Colonic mucosa (tissue), 4 donors: ENCODE results near the gene SCG5. TPM values are rescaled to one million over a fixed set of nuclear protein-coding genes. Genes with fewer than 3 reads are reported as not detected.

Source experiments
- DNase-seq: peaks from one replicate; pipeline ENCODE4 v3.0.0-alpha.2; 2020
- H3K27ac ChIP-seq: fragments of 200-600 bp; one replicate; pipeline ENCODE4 v1.8.0; 2021
- H3K27me3 ChIP-seq: fragments of 200-600 bp; one replicate; pipeline ENCODE4 v1.8.0; 2021
- H3K36me3 ChIP-seq: fragments of 200-600 bp; one replicate; pipeline ENCODE4 v1.8.0; 2021
- H3K4me1 ChIP-seq: fragments of 200-600 bp; one replicate; pipeline ENCODE4 v1.8.0; 2021; ENCODE audit warnings: mild to moderate bottlenecking
- H3K4me3 ChIP-seq: fragments of 200-600 bp; one replicate; pipeline ENCODE4 v1.8.0; 2021
- H3K9ac ChIP-seq, 2 donors: one replicate each; pipeline ENCODE4 v1.7.0; 2013; ENCODE audit warnings: control low read depth in 2 of 2, low read depth in 2 of 2, low read length in 2 of 2
- H3K9me3 ChIP-seq: fragments of 200-600 bp; one replicate; pipeline ENCODE4 v1.8.0; 2021
- intact Hi-C: fragments of 100-400 bp; cut with DNase I; formaldehyde crosslinking; loops from one replicate; pipeline ENCODE4 v1.14.1; 2022
- total RNA-seq, 2 donors: library from RNA; stranded (reverse); fragmentation: NEBNext Ultra II Directional in 1 of 2; extraction: Animal tissue kit (Norgen Biotek cat#: 25700) in 1 of 2; gene quantifications; one replicate each; pipeline ENCODE4 v1.2.1, GENCODE V29; 2021
- TF ChIP-seq, protein P1 (sequence below): fragments of 200-600 bp; IDR thresholded peaks from one replicate; pipeline ENCODE4 v1.8.0; 2022; ENCODE audit warnings: antibody characterized with exemption, mild to moderate bottlenecking
- donor health status: healthy.
- donor health status: DM: no; HTN: no; CAD: no.
- donor health status: DM: no; HTN: no; CAD: no.

Gene SCG5
- total RNA-seq, 2 donors from 2014 or later, result 4.1 to 9.6 TPM

DNA sequence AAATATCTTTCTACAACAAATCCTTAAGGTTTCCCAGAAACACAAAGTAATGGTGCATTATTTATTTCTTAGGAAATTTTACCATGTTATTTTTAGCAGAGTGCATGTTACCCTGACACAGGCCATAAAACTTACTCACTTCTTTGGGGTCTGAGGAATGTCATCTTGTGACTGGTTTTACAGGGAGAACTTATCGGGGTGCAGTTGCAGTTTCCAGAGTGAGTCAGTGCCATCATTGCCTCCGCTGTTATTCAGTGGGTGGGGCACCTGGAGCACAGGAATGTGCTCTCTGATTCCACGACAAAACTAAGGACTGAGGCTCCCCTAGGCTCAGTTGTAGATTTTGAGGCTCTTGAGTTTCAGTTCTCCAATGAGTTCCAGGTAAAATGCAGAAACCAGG lies 65.2 kb downstream of the SCG5 start:
- intact Hi-C loops, result no loop called here
- Histone ChIP-seq H3K36me3 (no peaks in the 10 kb centered on the region), H3K9ac (no peak overlapping the region), H3K9me3 (no peaks in the 10 kb centered on the region), H3K27ac (no peak overlapping the region), H3K4me1 (no peaks in the 10 kb centered on the region), H3K27me3 (no peaks in the 10 kb centered on the region), H3K4me3 (no peak overlapping the region)
- TF ChIP-seq, protein P1, sequence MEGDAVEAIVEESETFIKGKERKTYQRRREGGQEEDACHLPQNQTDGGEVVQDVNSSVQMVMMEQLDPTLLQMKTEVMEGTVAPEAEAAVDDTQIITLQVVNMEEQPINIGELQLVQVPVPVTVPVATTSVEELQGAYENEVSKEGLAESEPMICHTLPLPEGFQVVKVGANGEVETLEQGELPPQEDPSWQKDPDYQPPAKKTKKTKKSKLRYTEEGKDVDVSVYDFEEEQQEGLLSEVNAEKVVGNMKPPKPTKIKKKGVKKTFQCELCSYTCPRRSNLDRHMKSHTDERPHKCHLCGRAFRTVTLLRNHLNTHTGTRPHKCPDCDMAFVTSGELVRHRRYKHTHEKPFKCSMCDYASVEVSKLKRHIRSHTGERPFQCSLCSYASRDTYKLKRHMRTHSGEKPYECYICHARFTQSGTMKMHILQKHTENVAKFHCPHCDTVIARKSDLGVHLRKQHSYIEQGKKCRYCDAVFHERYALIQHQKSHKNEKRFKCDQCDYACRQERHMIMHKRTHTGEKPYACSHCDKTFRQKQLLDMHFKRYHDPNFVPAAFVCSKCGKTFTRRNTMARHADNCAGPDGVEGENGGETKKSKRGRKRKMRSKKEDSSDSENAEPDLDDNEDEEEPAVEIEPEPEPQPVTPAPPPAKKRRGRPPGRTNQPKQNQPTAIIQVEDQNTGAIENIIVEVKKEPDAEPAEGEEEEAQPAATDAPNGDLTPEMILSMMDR, result no peak
- no peak for DNase-seq

DNA sequence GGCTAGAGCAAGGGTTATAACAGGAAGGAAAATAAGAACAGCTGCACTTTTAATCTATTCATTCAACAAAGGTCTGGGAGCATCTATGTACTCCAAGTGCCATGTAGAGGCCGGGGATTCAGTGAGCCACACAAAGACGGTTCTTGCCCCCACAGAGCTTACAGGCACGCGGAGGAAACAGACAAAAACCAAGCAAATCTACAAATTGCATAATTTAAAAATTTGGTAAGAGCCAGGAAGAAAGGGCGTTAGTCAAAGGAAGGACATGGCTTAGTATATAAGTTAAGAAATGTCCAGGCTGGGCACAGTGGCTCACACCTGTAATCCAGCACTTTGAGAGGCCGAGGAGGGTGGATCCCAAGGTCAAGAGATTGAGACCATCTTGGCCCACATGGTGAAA lies 65.9 kb downstream of the SCG5 start:
- H3K9ac ChIP-seq, result no peak overlapping the region
- TF ChIP-seq, protein P1, result no peak
- H3K27ac ChIP-seq, result no peak overlapping the region
- H3K27me3 ChIP-seq, result no peaks in the 10 kb centered on the region
- H3K4me3 ChIP-seq, result no peak overlapping the region
- H3K4me1 ChIP-seq, result no peaks in the 10 kb centered on the region
- no peaks in the 10 kb centered on the region for H3K9me3 ChIP-seq
- no peak for DNase-seq
- H3K36me3 ChIP-seq, result no peaks in the 10 kb centered on the region
- intact Hi-C loops, result no loop called here

DNA sequence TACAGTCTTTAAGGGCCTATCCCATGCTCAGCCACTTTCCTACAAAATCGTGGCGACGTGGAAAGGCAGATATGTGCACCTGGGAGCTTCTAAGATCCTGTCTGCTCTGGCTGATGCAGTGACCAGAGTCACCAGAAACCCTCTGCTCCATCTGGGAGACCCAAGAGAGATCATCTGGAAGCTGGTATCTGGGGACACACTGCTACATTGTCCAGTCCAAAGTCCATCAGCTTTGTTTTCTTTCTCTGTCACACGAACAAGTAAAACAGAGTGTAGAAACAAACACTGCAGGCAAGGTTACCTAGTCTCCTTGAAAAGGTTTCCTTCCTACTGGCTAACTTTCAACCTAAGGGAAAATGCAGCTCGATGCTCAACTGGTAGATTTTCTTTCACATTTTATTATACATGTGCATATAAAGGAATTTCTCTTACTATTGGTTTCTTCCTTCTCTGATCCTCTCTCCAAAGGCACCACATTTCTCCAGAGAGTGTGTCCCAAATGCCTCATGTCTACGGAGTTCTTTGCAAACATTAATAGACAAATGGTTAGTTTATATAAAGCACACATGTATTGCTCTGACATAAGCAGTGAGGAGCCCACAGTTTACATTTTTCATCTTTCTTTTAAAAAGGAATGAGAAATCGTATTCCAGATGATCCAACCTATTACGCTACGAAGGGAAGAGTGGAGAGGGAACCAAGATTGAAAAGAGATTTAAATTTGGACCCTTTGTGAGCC lies 68.0 kb downstream of the SCG5 start:
- H3K9ac ChIP-seq, result no peak overlapping the region
- no peaks in the 10 kb centered on the region for H3K36me3 ChIP-seq
- H3K27me3 ChIP-seq, result no peaks in the 10 kb centered on the region
- TF ChIP-seq, protein P1, result no peak
- no peak overlapping the region for H3K27ac ChIP-seq
- H3K9me3 ChIP-seq, result no peaks in the 10 kb centered on the region
- intact Hi-C loops, result no loop called here
- no peak for DNase-seq
- no peak overlapping the region for H3K4me3 ChIP-seq
- H3K4me1 ChIP-seq, result no peaks in the 10 kb centered on the region

- peaks cover 36% of the 10 kb centered on the region for H3K27me3 ChIP-seq
- TF ChIP-seq, protein P1, result no peak
- DNase-seq, result no peak
- no peaks in the 10 kb centered on the region for H3K9me3 ChIP-seq
- H3K4me1 ChIP-seq, result peaks cover 8% of the 10 kb centered on the region
- intact Hi-C loops, result no loop called here
- H3K36me3 ChIP-seq, result no peaks in the 10 kb centered on the region
- no peak overlapping the region for H3K9ac ChIP-seq
- no peak overlapping the region for H3K27ac ChIP-seq
- no peak overlapping the region for H3K4me3 ChIP-seq
Measured at GRCh38 chr15:32715276-32715675, 73.8 kb downstream of the SCG5 start.

DNA sequence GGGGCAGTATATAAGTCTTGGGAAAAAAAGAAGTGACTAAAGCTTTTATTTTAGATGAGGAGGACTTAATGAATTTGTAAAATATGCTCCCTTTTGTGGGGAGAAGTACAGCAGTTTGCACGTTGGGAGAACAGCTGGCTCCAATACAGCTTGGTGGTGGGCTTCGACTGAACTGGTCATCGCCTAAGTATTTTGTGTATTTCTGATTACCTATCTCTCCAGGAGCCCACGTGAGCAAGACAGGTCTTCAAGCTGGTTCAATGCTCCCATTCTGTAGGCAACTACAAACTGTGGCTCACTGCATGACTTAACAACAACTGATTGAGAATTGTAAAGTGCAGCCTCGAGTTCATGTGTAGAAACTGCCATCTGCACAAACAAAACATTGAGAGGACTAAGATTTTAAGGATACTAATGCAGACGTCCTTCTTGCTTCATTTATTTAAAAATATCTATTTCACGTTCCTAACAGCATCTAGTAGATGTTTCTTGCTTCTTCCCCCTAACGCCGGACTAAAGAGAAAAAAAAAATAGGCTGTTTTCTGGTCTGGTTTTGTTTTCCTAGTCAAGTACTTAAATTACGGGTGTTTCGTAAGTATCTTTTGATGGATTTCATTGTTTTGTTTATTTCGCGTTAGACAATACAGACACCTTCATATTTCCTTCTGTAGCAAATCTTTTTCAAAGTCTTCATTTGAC lies 74.9 kb downstream of the SCG5 start:
- Histone ChIP-seq H3K9ac (no peak overlapping the region), H3K4me1 (peaks cover 8% of the 10 kb centered on the region), H3K36me3 (no peaks in the 10 kb centered on the region), H3K9me3 (no peaks in the 10 kb centered on the region), H3K27me3 (peaks cover 36% of the 10 kb centered on the region), H3K27ac (no peak overlapping the region), H3K4me3 (no peak overlapping the region)
- intact Hi-C loops, result no loop called here
- TF ChIP-seq, protein P1, result no peak
- DNase-seq, result no peak
